ENCODE results near the gene PTPN14.

Gene PTPN14

GRCh38 chr1:214360116-214360515 is 191.3 kb downstream of the PTPN14 start:
- no peak for DNase-seq

GRCh38 chr1:214354440-214355148 is 196.8 kb downstream of the PTPN14 start:
- DNase-seq: no peak

- DNase-seq: no peak
Observed at GRCh38 chr1:214352838-214353237, 198.6 kb downstream of the PTPN14 start.

- no peak for DNase-seq
Observed at GRCh38 chr1:214351551-214352277, 199.7 kb downstream of the PTPN14 start.

- no peak for DNase-seq
Observed at GRCh38 chr1:214349781-214350180, 201.6 kb downstream of the PTPN14 start.

- no peak for DNase-seq
Observed at GRCh38 chr1:214349008-214349407, 202.4 kb downstream of the PTPN14 start.

- no peak for DNase-seq
Observed at GRCh38 chr1:214344897-214345296, 206.5 kb downstream of the PTPN14 start.

GRCh38 chr1:214342525-214342924 is 208.9 kb downstream of the PTPN14 start:
- DNase-seq: no peak

GRCh38 chr1:214341932-214342331 is 209.5 kb downstream of the PTPN14 start:
- no peak for DNase-seq

GRCh38 chr1:214341459-214341858 is 209.9 kb downstream of the PTPN14 start:
- no peak for DNase-seq

- no peak for DNase-seq
Observed at GRCh38 chr1:214338212-214338611, 213.2 kb downstream of the PTPN14 start.

- no peak for DNase-seq
Observed at GRCh38 chr1:214337511-214337910, 213.9 kb downstream of the PTPN14 start.

GRCh38 chr1:214337015-214337414 is 214.4 kb downstream of the PTPN14 start:
- no peak for DNase-seq

GRCh38 chr1:214335567-214335966 is 215.8 kb downstream of the PTPN14 start:
- no peak for DNase-seq

GRCh38 chr1:214332946-214333798 is 218.2 kb downstream of the PTPN14 start:
- DNase-seq: no peak

GRCh38 chr1:214331827-214332423 is 219.5 kb downstream of the PTPN14 start:
- no peak for DNase-seq

- no peak for DNase-seq
Observed at GRCh38 chr1:214331180-214331579, 220.2 kb downstream of the PTPN14 start.

- DNase-seq: no peak
Observed at GRCh38 chr1:214330715-214331114, 220.7 kb downstream of the PTPN14 start.

GRCh38 chr1:214330222-214330621 is 221.2 kb downstream of the PTPN14 start:
- no peak for DNase-seq

- no peak for DNase-seq
Observed at GRCh38 chr1:214329470-214330220, 221.8 kb downstream of the PTPN14 start.

- DNase-seq: peak; percentile 45
Observed at GRCh38 chr1:214328770-214329469, 222.5 kb downstream of the PTPN14 start.

GRCh38 chr1:214327514-214327913 is 223.9 kb downstream of the PTPN14 start:
- no peak for DNase-seq

Data from effector CD8-positive, alpha-beta T cell (primary cell).